GM21447 (cell line): Measurements from ENCODE around the gene SP7.
"Not testable (repeated sequence)": the region's sequence is repeated elsewhere in the genome, so short reads cannot be mapped to it uniquely, and the experiment has no call there.

Source experiments
- ATAC-seq: cut with Tn5 transposase; IDR thresholded peaks from one replicate; pipeline ENCODE4 v1.9.1; 2021; ENCODE audit not compliant: unreplicated experiment

SP7 gene

GRCh38 chr12:53324113-53324778 is 11.9 kb downstream of the SP7 start:
- ATAC-seq, result peak; percentile 40

GRCh38 chr12:53320352-53321195 is 15.6 kb downstream of the SP7 start:
- ATAC-seq, result no peak

- ATAC-seq, result no peak
Observed at GRCh38 chr12:53313996-53314395, 22.2 kb downstream of the SP7 start.

DNA sequence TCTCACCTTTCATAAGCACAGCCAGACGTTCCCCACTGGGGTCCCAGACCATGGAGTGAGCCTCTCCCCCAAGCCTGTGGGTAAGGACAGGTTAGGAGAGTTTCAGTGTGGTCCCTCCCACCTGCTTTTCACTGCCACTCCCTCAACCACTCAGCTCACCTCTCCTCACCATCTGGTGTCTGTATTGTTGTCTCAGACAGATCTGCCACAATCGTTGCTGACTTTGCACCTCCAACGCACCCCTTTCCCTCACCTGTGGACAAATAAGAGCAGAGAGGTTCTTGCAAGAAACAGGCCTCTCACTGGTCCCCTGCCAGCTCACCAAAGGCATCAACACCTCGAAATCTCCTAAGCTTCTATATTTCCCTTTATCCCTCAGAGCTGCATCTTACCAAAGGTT is 27.9 kb downstream of the SP7 start:
- ATAC-seq, result no peak

DNA sequence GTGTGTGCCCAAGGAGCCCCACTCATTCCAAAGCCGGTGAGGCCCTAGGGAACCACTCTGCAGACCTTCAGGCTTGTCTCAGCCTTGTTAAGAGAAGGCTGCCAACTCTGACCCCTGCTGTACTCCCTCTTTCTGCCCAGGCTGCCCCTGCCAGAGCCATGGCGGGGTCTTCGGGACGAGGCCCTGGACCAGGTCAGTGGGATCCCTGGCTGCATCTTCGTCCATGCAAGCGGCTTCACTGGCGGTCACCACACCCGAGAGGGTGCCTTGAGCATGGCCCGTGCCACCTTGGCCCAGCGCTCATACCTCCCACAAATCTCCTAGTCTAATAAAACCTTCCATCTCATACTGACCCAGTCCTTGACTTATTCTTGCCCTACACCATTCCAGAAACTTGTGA is 29.3 kb downstream of the SP7 start:
- ATAC-seq, result no peak

DNA sequence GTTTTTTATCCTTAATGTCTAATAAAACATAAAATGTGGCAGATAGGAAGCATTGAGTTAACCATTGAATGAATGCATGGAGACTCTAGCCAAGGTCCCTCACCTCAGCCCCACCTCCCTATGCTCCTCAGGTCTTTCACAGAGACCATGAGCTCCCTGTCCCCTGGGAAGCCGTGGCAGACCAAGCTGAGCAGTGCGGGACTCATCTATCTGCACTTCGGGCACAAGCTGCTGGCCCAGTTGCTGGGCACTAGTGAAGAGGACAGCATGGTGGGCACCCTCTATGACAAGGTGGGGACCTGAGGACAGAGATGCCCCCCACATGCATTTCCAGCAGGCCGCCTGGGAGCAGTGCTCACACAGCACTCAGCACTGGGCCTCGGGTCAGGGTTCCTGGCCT is 33.3 kb downstream of the SP7 start:
- no peak for ATAC-seq

DNA sequence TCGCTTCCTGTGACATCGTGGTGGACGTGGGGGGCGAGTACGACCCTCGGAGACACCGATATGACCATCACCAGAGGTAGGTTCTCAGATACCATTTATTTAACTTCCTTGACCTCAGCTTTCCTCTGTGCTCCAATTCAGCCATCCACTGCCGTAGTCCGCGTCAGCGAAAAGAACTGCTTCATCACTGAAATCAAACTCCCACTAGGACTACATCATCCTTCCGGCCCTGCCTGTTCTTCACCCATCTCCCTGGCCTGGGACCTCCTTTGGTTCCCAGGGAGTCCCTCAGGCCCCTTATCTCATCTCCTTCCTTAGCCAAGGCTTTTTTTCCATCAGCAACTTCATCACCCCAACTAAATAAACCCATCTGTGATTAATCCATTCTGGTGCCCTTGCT is 36.0 kb downstream of the SP7 start:
- ATAC-seq, result no peak

- ATAC-seq, result peak; percentile 83
Observed at GRCh38 chr12:53299454-53300180, 36.5 kb downstream of the SP7 start, which contains the start of gene MYG1. Gene MYG1, plus strand, starts transcription at chr12:53299695. Its CDS starts 43 bp downstream, at chr12:53299738.

GRCh38 chr12:53299101-53299453 is 37.1 kb downstream of the SP7 start:
- ATAC-seq, result no peak

GRCh38 chr12:53298164-53298563 is 38.0 kb downstream of the SP7 start:
- ATAC-seq, result no peak

- ATAC-seq, result not testable (repeated sequence)
Observed at GRCh38 chr12:53297106-53297505, 39.0 kb downstream of the SP7 start.

GRCh38 chr12:53295891-53296219 is 40.3 kb downstream of the SP7 start:
- no peak for ATAC-seq

DNA sequence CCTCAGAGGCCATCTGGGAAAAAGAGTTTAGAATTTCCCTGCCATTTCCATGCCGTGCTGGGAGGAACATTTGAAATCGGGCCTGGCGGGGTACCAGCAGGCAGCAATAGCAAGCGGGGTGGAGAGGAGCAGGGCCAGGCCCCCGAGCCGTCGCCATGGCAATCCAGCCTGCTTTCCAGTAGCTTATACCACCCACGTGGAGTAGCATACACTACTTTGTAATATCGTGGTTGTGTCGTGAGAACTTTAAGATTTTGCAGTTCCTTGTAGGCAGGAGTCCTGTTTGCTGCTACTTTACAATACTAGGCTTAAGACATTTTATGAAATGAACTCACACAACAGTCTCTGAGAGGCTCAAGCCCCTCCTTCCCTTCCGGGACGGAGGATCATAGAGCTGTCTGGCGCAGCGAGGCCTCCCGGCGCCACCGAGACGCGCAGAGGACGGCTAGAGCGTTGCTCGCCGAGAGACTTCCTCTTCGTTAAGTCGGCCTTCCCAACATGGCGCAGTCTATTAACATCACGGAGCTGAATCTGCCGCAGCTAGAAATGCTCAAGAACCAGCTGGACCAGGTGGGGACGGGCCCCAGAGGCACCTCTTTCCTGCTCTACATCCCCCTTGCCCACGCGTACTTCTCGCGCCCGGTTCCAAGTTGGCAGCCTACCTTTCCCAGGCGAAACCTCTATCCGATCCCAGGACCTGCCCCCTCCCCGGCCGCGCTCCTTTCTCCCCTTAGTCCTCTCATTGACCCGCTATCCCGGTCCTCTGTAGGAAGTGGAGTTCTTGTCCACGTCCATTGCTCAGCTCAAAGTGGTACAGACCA is 40.9 kb downstream of the SP7 start, which contains the start of gene PFDN5:
PFDN5 (plus strand) TSS at position 473 of the 821 bp plus-strand sequence; CDS start at position 499, 26 bp downstream.
- peak; percentile 79 for ATAC-seq

DNA sequence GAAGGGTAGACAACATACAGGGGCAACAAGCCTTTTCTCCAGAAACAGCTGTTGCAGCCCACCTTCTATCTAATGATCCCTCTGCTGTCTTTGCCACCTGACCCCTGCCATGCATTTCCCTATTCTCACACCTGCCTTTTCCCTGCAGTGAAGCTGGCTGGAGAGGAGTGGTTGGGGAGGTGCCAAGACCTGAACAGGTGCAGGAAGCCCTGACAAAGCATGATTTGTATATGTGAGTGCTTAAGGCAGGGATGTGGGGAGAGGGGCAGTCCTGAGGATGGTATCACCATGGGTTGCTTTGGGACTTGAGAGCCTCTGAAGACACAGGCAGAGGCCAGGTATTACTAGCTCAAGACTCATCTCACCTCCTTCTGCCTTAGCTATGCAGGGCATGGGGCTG is 43.7 kb downstream of the SP7 start:
- no peak for ATAC-seq

DNA sequence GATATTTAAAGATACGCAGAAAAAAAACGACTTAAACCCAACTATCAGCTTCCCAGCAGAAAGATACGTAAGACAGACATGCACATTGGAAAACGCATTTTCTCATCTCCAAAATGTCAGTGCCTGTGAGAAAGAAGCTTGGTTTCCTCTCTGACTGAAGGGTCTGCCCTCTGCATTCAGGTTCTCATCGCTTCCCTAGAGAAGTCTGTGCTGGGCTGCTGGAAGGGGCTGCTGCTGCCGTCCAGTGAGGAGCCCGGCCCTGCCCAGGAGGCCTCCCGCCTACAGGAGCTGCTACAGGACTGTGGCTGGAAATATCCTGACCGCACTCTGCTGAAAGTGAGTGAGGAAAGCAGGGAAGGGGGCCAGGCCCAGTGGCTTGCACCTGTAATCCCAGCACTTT is 45.5 kb downstream of the SP7 start:
- no peak for ATAC-seq

DNA sequence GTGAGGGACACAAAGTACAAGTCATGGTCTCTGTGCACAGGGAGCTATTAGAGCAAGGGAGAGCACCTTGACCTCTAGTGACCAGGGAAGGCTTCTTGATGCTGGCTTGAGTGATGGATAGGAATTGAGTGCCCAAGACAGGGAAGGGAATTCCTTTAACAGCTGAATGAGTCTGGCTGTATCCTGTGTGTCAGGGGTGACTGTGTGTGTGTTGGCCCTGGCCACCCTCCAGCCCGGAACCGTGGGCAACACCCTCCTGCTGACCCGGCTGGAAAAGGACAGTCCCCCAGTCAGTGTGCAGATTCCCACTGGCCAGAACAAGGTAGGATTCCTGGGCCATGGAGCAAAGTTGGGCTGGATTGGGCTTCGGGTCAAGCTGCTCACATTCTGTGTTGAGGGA is 46.3 kb downstream of the SP7 start:
- no peak for ATAC-seq

DNA sequence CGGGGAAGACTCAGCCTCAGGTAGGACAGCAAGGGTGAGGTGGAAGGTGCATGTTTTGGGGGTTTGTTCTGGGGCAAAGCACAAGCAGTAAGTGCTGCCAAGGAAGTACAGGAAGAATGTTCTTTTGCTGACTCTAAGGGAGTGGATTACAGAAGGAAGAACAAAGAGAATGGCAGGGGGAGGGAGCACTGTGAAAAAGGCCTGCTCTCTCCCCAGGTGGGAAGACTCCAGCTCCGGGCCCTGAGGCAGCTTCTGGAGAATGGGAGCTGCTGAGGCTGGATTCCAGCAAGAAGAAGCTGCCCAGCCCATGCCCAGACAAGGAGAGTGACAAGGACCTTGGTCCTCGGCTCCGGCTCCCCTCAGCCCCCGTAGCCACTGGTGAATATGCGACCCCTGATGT is 47.8 kb downstream of the SP7 start:
- ATAC-seq, result no peak

- ATAC-seq, result no peak
Observed at GRCh38 chr12:53287741-53288216, 48.4 kb downstream of the SP7 start.

- ATAC-seq, result no peak
Observed at GRCh38 chr12:53286448-53286847, 49.7 kb downstream of the SP7 start.

GRCh38 chr12:53279888-53280498 is 56.2 kb downstream of the SP7 start:
- ATAC-seq, result no peak
